Omental fat pad (tissue), 4 donors: ENCODE measurements around the gene SLC25A47. TPM values are rescaled to one million over a fixed set of nuclear protein-coding genes. Genes with fewer than 3 reads are reported as not detected.

Source experiments
- ATAC-seq: fragments of 150-250 bp; one replicate; pipeline ENCODE4 v1.9.1; 2016; ENCODE audit warnings: mild to moderate bottlenecking, moderate library complexity; ENCODE audit not compliant: low FRiP score
- DNase-seq: peaks from one replicate; pipeline ENCODE4 v3.0.0-alpha.2; 2019; ENCODE audit warnings: low spot score
- small RNA-seq: library from RNA; depleted of rRNA; stranded (forward); fragments of <200 nt; gene quantifications from one replicate; pipeline ENCODE3, GENCODE V24; 2016
- total RNA-seq, 4 donors: library from RNA; depleted of rRNA; stranded (reverse); fragments of >200 nt; gene quantifications; one replicate each; pipeline ENCODE4 v1.1.0, GENCODE V29; 2016
- TF ChIP-seq, protein P1 (sequence below), 3 donors: fragments of 450-650 bp; IDR thresholded peaks; one replicate each; pipeline ENCODE4 v1.5.1; 2016 to 2017; ENCODE audit warnings: antibody characterized with exemption in 3 of 3, mild to moderate bottlenecking in 3 of 3, moderate library complexity in 2 of 3

SLC25A47 gene
- total RNA-seq, 4 donors from 2014 or later = 0.37 TPM; not detected in 3

DNA sequence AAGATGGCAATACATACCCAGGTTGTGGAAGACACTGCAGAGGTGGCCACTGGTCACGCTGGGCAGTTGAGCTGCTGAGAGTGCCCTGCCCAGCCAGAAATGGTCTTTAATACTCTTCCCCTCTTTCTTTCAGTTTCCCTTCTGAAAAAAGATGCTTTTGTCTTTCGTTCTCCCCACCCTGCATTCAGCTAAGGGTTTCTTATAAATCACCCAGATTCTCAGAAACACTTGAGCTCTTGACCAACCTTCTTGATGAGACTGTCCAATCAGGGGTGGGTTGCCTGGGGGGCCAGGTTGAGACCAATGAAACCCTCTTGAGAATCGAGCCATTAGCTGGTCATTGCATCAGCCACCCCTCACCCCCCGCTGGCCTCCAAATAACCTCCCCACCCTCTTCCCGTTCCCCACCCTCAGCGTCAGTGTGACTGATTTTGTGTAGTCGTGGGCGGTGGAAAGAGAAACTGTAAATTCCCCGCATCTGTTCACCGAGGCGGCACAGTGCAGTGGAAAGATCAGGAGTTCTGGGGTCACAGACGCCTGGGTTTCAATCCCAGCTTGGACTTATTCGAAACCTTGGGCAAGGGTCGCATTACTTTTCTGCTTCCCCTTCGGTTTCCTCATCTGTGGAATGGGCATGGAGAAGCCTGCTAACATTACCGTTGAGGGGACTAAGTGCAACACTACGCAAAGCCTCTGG, 52.3 kb downstream of the SLC25A47 start:
- peak; percentile 79 for ATAC-seq
- TF ChIP-seq, protein P1, sequence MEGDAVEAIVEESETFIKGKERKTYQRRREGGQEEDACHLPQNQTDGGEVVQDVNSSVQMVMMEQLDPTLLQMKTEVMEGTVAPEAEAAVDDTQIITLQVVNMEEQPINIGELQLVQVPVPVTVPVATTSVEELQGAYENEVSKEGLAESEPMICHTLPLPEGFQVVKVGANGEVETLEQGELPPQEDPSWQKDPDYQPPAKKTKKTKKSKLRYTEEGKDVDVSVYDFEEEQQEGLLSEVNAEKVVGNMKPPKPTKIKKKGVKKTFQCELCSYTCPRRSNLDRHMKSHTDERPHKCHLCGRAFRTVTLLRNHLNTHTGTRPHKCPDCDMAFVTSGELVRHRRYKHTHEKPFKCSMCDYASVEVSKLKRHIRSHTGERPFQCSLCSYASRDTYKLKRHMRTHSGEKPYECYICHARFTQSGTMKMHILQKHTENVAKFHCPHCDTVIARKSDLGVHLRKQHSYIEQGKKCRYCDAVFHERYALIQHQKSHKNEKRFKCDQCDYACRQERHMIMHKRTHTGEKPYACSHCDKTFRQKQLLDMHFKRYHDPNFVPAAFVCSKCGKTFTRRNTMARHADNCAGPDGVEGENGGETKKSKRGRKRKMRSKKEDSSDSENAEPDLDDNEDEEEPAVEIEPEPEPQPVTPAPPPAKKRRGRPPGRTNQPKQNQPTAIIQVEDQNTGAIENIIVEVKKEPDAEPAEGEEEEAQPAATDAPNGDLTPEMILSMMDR (IDR thresholded peaks at IDR 0.05) = no peak
- peak; percentile 78 for DNase-seq

DNA sequence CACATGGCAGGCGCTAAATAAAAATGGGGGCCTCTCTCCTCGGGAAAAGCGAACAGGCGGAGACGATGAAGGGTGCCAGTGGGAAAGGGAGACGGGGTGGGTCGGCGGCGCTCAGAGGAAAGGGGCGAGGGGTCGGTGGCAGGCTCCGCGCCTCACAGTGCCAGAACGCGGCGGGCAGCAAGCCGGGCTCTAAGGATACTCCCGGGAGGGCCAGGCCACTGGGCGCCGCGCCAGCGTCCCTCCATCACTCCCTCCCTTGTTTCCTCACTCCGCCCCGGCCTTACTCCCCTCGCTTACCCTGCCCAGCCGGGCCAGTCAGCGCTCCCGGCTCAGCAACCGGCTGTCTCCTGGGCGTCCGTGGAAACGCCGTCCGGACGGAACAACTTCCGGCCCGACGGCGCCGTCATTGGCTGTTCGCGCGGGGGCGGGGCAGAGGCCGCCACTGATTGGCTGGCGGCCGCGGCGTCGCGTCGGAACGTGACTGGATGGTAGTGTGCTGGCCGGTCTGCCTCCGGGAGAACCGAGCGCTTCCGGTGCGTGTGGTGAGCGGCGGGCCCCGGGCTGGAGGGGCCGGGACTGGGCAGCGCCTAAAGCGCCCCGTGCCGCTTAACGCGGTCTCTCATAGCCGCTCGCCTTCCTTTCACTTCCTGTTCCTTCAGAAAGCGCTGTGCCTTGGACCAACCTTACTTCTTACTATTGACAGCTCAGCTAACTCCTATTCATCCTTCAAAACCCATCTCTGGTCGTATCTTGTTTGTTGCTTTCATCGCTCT, 53.0 kb downstream of the SLC25A47 start, which contains the start of gene WDR25:
WDR25 (plus strand) TSS at position 523 of the 773 bp plus-strand sequence.
- TF ChIP-seq, protein P1 (IDR thresholded peaks at IDR 0.05) = no peak
- ATAC-seq (peak; percentile 87), DNase-seq (peak; percentile 83)

DNA sequence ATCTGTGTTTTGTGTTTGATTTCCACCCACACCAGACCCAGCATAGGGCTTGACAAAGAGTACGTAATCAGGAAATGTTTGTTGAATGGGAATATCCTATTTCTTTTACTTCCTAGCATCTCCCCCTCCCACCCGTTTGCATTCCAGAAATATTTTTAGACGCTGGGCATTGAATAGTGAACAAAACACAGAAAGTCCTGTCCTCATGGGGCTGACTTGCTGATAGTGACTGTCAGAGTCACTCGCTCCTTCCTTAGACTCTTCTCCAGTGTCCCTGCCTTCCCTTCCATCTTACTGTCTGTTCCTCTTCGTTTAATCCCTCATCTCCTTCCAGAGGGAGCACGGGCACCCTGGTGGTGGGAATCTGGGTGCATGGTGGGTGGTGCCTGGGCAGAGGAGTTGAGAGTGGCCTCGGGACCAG, 53.6 kb downstream of the SLC25A47 start:
- DNase-seq (no peak), ATAC-seq (no peak)
- TF ChIP-seq, protein P1 (IDR thresholded peaks at IDR 0.05) = no peak

Small RNA genes lying within 50 kb of the gene (small RNA-seq; reads per million reads assigned to genes)
- gene AL157871.3 (not detected), gene MIR345 (16.8 reads per million, percentile 92 among the genes with 10 or more reads in this experiment), gene RN7SL523P (not detected)

Other genes starting within 250 kb of the SLC25A47 start
- gene DEGS2, start 163.7 kb upstream of the SLC25A47 start, total RNA-seq = under 1 TPM in 3 of 4 donors, not detected in 1; 0.19 to 0.79 (median 0.19) TPM
- 10 to 100 TPM; 45.1 to 55.5 (median 48.6) TPM for gene YY1, start 84.2 kb upstream of the SLC25A47 start, total RNA-seq
- gene SLC25A29, start 16.9 kb upstream of the SLC25A47 start, total RNA-seq = 10 to 100 TPM; 29.7 to 72.2 (median 50.2) TPM
- gene WDR25, start 53.1 kb downstream of the SLC25A47 start, total RNA-seq = 10 to 100 TPM in 3 of 4 donors, 1 to 10 TPM in 1; 8.6 to 11.2 (median 10.3) TPM